H9 (cell line): ENCODE results near the gene CD180. TPM values are rescaled to one million over a fixed set of nuclear protein-coding genes. Genes with fewer than 3 reads are reported as not detected.

ENCODE experiments used
- DNase-seq: peaks from one replicate; pipeline ENCODE4 v3.0.0-alpha.2; 2017
- H2AFZ ChIP-seq: one replicate; pipeline ENCODE4 v1.6.1; 2013; ENCODE audit warnings: mild to moderate bottlenecking, low read length, control low read depth, moderate library complexity
- H2AK5ac ChIP-seq: 2 replicates; pipeline ENCODE4 v1.6.1; 2013; ENCODE audit warnings: low read length, control low read depth, mixed read lengths; ENCODE audit not compliant: insufficient read length
- H2BK120ac ChIP-seq: one replicate; pipeline ENCODE4 v1.6.1; 2013; ENCODE audit warnings: low read depth, mild to moderate bottlenecking, low read length, control low read depth, inconsistent platforms; ENCODE audit not compliant: poor library complexity, severe bottlenecking
- H2BK12ac ChIP-seq: 2 replicates; pipeline ENCODE4 v1.6.1; 2013; ENCODE audit warnings: low read length, control low read depth, mixed read lengths, low read depth; ENCODE audit not compliant: insufficient read length
- H2BK15ac ChIP-seq: 2 replicates; pipeline ENCODE4 v1.6.1; 2013; ENCODE audit warnings: low read depth, low read length, control low read depth
- H2BK20ac ChIP-seq: one replicate; pipeline ENCODE4 v1.6.1; 2013; ENCODE audit warnings: low read depth, mild to moderate bottlenecking, low read length, control low read depth, inconsistent platforms; ENCODE audit not compliant: poor library complexity, severe bottlenecking
- H2BK5ac ChIP-seq: 2 replicates; pipeline ENCODE4 v1.6.1; 2013; ENCODE audit warnings: low read length, control low read depth, mixed read lengths; ENCODE audit not compliant: insufficient read length
- H3K14ac ChIP-seq: 2 replicates; pipeline ENCODE4 v1.6.1; 2013; ENCODE audit warnings: low read length, control low read depth; ENCODE audit not compliant: insufficient read depth
- H3K18ac ChIP-seq: 2 replicates; pipeline ENCODE4 v1.6.1; 2013; ENCODE audit warnings: low read depth, mild to moderate bottlenecking, mixed read lengths, low read length, control low read depth; ENCODE audit not compliant: insufficient read length
- H3K23ac ChIP-seq: 2 replicates; pipeline ENCODE4 v1.6.1; 2013; ENCODE audit warnings: low read length, control low read depth, mixed read lengths, low read depth; ENCODE audit not compliant: insufficient read length
- H3K23me2 ChIP-seq: 2 replicates; pipeline ENCODE4 v1.6.1; 2013; ENCODE audit warnings: low read depth, mild to moderate bottlenecking, mixed read lengths, low read length, control low read depth; ENCODE audit not compliant: insufficient read length, poor library complexity, severe bottlenecking
- H3K27ac ChIP-seq: 2 replicates; pipeline ENCODE4 v1.5.1; 2013; ENCODE audit warnings: low read length, control low read depth, mixed read lengths, low read depth; ENCODE audit not compliant: insufficient read length
- H3K27me3 ChIP-seq: 2 replicates; pipeline ENCODE4 v1.6.1; 2013; ENCODE audit warnings: low read length, control low read depth, inconsistent platforms; ENCODE audit not compliant: insufficient read depth
- H3K4ac ChIP-seq: 2 replicates; pipeline ENCODE4 v1.6.1; 2013; ENCODE audit warnings: low read depth, mild to moderate bottlenecking, control low read depth, inconsistent platforms, low read length, moderate library complexity
- H3K4me1 ChIP-seq: 2 replicates; pipeline ENCODE4 v1.6.1; 2013; ENCODE audit warnings: low read length, control low read depth, inconsistent platforms; ENCODE audit not compliant: insufficient read depth
- H3K4me2 ChIP-seq: 2 replicates; pipeline ENCODE4 v1.6.1; 2013; ENCODE audit warnings: low read length, control low read depth, mixed read lengths; ENCODE audit not compliant: insufficient read length, insufficient read depth
- H3K56ac ChIP-seq: 2 replicates; pipeline ENCODE4 v1.6.1; 2013; ENCODE audit warnings: low read depth, mild to moderate bottlenecking, mixed read lengths, low read length, control low read depth; ENCODE audit not compliant: insufficient read length
- H3K79me1 ChIP-seq: 2 replicates; pipeline ENCODE4 v1.6.1; 2013; ENCODE audit warnings: low read depth, mild to moderate bottlenecking, moderate library complexity, low read length, control low read depth, inconsistent platforms; ENCODE audit not compliant: insufficient read depth, poor library complexity, severe bottlenecking
- H3K79me2 ChIP-seq: 2 replicates; pipeline ENCODE4 v1.6.1; 2013; ENCODE audit warnings: low read length, control low read depth, inconsistent platforms; ENCODE audit not compliant: insufficient read depth
- H3K9ac ChIP-seq: 2 replicates; pipeline ENCODE4 v1.6.1; 2013; ENCODE audit warnings: low read length, control low read depth, mixed read lengths; ENCODE audit not compliant: insufficient read length; ENCODE audit errors: extremely low read depth
- H3K9me3 ChIP-seq: one replicate; pipeline ENCODE4 v1.6.1; 2013; ENCODE audit warnings: low read depth, low read length, inconsistent platforms; ENCODE audit not compliant: control insufficient read depth
- H3T11ph ChIP-seq: one replicate; pipeline ENCODE4 v1.6.1; 2013; ENCODE audit warnings: mild to moderate bottlenecking, low read length, control low read depth, inconsistent platforms
- H4K20me1 ChIP-seq: one replicate; pipeline ENCODE4 v1.6.1; 2013; ENCODE audit not compliant: control insufficient read depth, insufficient read length, insufficient read depth
- H4K5ac ChIP-seq: 2 replicates; pipeline ENCODE4 v1.6.1; 2013; ENCODE audit warnings: low read depth, mild to moderate bottlenecking, mixed read lengths, low read length, control low read depth; ENCODE audit not compliant: insufficient read length
- H4K8ac ChIP-seq: replicated peaks from 2 replicates; pipeline ENCODE4 v1.6.1; 2013; ENCODE audit warnings: low read length, control low read depth, mixed read lengths, low read depth; ENCODE audit not compliant: insufficient read length
- H4K91ac ChIP-seq: 2 replicates; pipeline ENCODE4 v1.6.1; 2013; ENCODE audit warnings: low read depth, mild to moderate bottlenecking, moderate library complexity, mixed read lengths, low read length, control low read depth; ENCODE audit not compliant: insufficient read length
- H3K27ac Mint-ChIP-seq, 3 experiments: 2 replicates in 2 of 3; 3 replicates in 1 of 3; pipeline ENCODE4 v1.8.0; 2020 to 2021; ENCODE audit warnings: mixed read lengths in 3 of 3, mild to moderate bottlenecking in 1 of 3, moderate library complexity in 1 of 3
- H3K27me3 Mint-ChIP-seq: 2 replicates; pipeline ENCODE4 v1.8.0; 2021; ENCODE audit warnings: low read depth, mild to moderate bottlenecking, moderate library complexity, mixed read lengths
- H3K36me3 Mint-ChIP-seq, 3 experiments: 2 replicates in 2 of 3; 3 replicates in 1 of 3; pipeline ENCODE4 v1.8.0; 2020 to 2021; ENCODE audit warnings: low read depth in 3 of 3, mixed read lengths in 3 of 3; ENCODE audit not compliant: insufficient read depth in 1 of 3
- H3K4me1 Mint-ChIP-seq, 2 experiments: 2 replicates each; pipeline ENCODE4 v1.8.0; 2020; ENCODE audit warnings: mixed read lengths in 2 of 2
- H3K4me3 Mint-ChIP-seq, 2 experiments: 2 replicates in 1 of 2; 3 replicates in 1 of 2; pipeline ENCODE4 v1.8.0; 2020 to 2021; ENCODE audit warnings: mild to moderate bottlenecking in 2 of 2, mixed read lengths in 2 of 2, moderate library complexity in 1 of 2
- H3K9me3 Mint-ChIP-seq, 2 experiments: 2 replicates in 1 of 2; 3 replicates in 1 of 2; pipeline ENCODE4 v1.8.0; 2020; ENCODE audit warnings: mild to moderate bottlenecking in 2 of 2, mixed read lengths in 2 of 2, moderate library complexity in 1 of 2
- CTCF ChIP-seq: fragments of 200-600 bp; sonication (generic); conservative IDR thresholded peaks from 3 replicates; pipeline ENCODE4 v1.8.0; 2021; ENCODE audit warnings: antibody characterized with exemption, mild to moderate bottlenecking
- WGBS: extraction: QIAGEN DNeasy Blood & Tissue Kit; methylation state at CpG from one replicate; pipeline ENCODE4 v1.1.7; 2013; ENCODE audit warnings: missing lambda C conversion rate, low lambda C conversion rate, mixed read lengths; ENCODE audit not compliant: insufficient read length; ENCODE audit errors: extremely low coverage; 5-methylcytosine and 5-hydroxymethylcytosine counted together
- total RNA-seq: library from RNA; stranded (reverse); gene quantifications from 2 replicates; pipeline ENCODE4 v1.2.1, GENCODE V29; 2021

CD180 gene
- total RNA-seq, 1 experiment from 2014 or later, result not detected

- Histone ChIP-seq H2BK12ac (no peak overlapping the region), H3K14ac (no peak overlapping the region), H3K79me1 (no peaks in the 10 kb centered on the region), H3K27ac (no peak overlapping the region), H3K4me1 (no peaks in the 10 kb centered on the region; the same call in 1 of the 2 replicates), H3K4ac (no peak overlapping the region), H3K27me3 (no peaks in the 10 kb centered on the region), H2AFZ (no peak overlapping the region), H3K9ac (no peak overlapping the region), H4K91ac (no peak overlapping the region), H3K23ac (no peak overlapping the region), H3K79me2 (no peaks in the 10 kb centered on the region), H3K9me3 (no peaks in the 10 kb centered on the region), H2BK5ac (no peak overlapping the region), H2AK5ac (no peak overlapping the region), H4K20me1 (no peaks in the 10 kb centered on the region), H3K56ac (no peak overlapping the region), H3K23me2 (no peaks in the 10 kb centered on the region), H3K4me2 (no peak overlapping the region), H4K5ac (no peak overlapping the region), H2BK15ac (no peak overlapping the region), H3T11ph (no peak overlapping the region), H2BK20ac (no peak overlapping the region), H4K8ac (no peak overlapping the region), H3K18ac (no peak overlapping the region), H2BK120ac (no peak overlapping the region)
- DNase-seq, result no peak
- Mint-ChIP-seq H3K36me3 (peaks cover 6 to 13% (median 6%) of the 10 kb centered on the region in 3 experiments), H3K9me3 (peaks cover 11 to 12% of the 10 kb centered on the region in 2 experiments), H3K4me3 (no peak overlapping the region), H3K27ac (no peak overlapping the region), H3K4me1 (peaks cover 14 to 17% of the 10 kb centered on the region in 2 experiments), H3K27me3 (peaks cover 11% of the 10 kb centered on the region)
- no CpG with 5 or more reads among the region's 10 CpGs for WGBS
- TF ChIP-seq CTCF, result no peak
Observed at GRCh38 chr5:67234671-67235176, 38.1 kb upstream of the CD180 start.
